HG03039 (cell line): Measurements from ENCODE around the gene RNH1.
"Not testable (repeated sequence)": the region's sequence is repeated elsewhere in the genome, so short reads cannot be mapped to it uniquely, and the experiment has no call there.

Source experiments
- ATAC-seq: cut with Tn5 transposase; IDR thresholded peaks from one replicate; pipeline ENCODE4 v1.9.1; 2021; ENCODE audit warnings: mild to moderate bottlenecking, moderate library complexity; ENCODE audit not compliant: unreplicated experiment

Gene RNH1

GRCh38 chr11:520428-521176 lies 13.6 kb upstream of the RNH1 start:
- ATAC-seq = no peak

- ATAC-seq = peak; percentile 61
Measured at GRCh38 chr11:518463-519202, 11.6 kb upstream of the RNH1 start.

- ATAC-seq = not testable (repeated sequence)
Measured at GRCh38 chr11:516918-517685, 10.1 kb upstream of the RNH1 start.

GRCh38 chr11:516400-516799 lies 9.4 kb upstream of the RNH1 start:
- no peak for ATAC-seq

GRCh38 chr11:515131-515530 lies 8.1 kb upstream of the RNH1 start:
- no peak for ATAC-seq

- no peak for ATAC-seq
Measured at GRCh38 chr11:514606-515005, 7.6 kb upstream of the RNH1 start.

GRCh38 chr11:512761-513595 lies 5.9 kb upstream of the RNH1 start:
- ATAC-seq = no peak

GRCh38 chr11:508956-509355 lies 1.9 kb upstream of the RNH1 start:
- no peak for ATAC-seq

- no peak for ATAC-seq
Measured at GRCh38 chr11:507727-508515, 879 bp upstream of the RNH1 start.

GRCh38 chr11:506238-506994 lies 626 bp downstream of the RNH1 start:
- peak; percentile 56 for ATAC-seq

- no peak for ATAC-seq
Measured at GRCh38 chr11:504994-505344, 2.1 kb downstream of the RNH1 start.

GRCh38 chr11:504053-504993 lies 2.7 kb downstream of the RNH1 start:
- ATAC-seq = no peak

- ATAC-seq = no peak
Measured at GRCh38 chr11:503179-503981, 3.7 kb downstream of the RNH1 start.

- ATAC-seq = no peak
Measured at GRCh38 chr11:502288-503178, 4.5 kb downstream of the RNH1 start.

- ATAC-seq = no peak
Measured at GRCh38 chr11:501683-502287, 5.3 kb downstream of the RNH1 start.
